Measurements from ENCODE around the gene RND1.

GRCh38 chr12:48814262-48815125 lies 51.2 kb downstream of the RND1 start:
- TF ChIP-seq GATA2 (IDR thresholded peaks at IDR 0.05; ENCODE audit: low read depth, low read length) (no peak), GATA3 (IDR thresholded peaks at IDR 0.05; ENCODE audit: low read depth, low read length) (no peak)

All from SH-SY5Y (cell line).